RWPE1 (cell line): Measurements from ENCODE around the gene OR2T34.

Experiments used
- CTCF ChIA-PET: fragments of 350-600 bp; sonication (Branson Sonifier 250); formaldehyde crosslinking; extraction: SDS; loops from one replicate; lab custom pipeline; 2021; lab: Yijun Ruan, JAX
- POLR2A ChIA-PET: fragments of 400-600 bp; formaldehyde crosslinking; extraction: SDS; loops from one replicate; lab custom pipeline; 2020; ENCODE audit warnings: antibody characterized with exemption; ENCODE audit not compliant: low non-redundant PET; lab: Yijun Ruan, JAX
- DNase-seq: peaks from one replicate; pipeline ENCODE4 v3.0.0; 2012; ENCODE audit warnings: low spot score
- H3K27ac ChIP-seq: fragments of 450-650 bp; 2 replicates; pipeline ENCODE4 v1.5.1; 2017
- CTCF ChIP-seq: fragments of 450-650 bp; conservative IDR thresholded peaks from 2 replicates; pipeline ENCODE4 v1.5.1; 2017; ENCODE audit warnings: low read depth, mild to moderate bottlenecking

OR2T34 gene

GRCh38 chr1:248610301-248610700 is 35.7 kb upstream of the OR2T34 start:
- no peak for DNase-seq
- CTCF ChIA-PET = interaction anchor here (1.9 kb wide), 1 partner anchor 12 kb away, joined by 4 read pairs; no protein-coding TSS in a partner anchor
- TF ChIP-seq CTCF = no peak
- no peak overlapping the region for H3K27ac ChIP-seq
- POLR2A ChIA-PET = no interaction called here

- H3K27ac ChIP-seq = no peak overlapping the region
- no peak for TF ChIP-seq CTCF
- ChIA-PET CTCF (interaction anchor here (0.6 kb wide), 1 partner anchor 9 kb away, joined by 3 read pairs; no protein-coding TSS in a partner anchor), POLR2A (no interaction called here)
- DNase-seq = no peak
These were observed 24.8 kb upstream of the OR2T34 start for GRCh38 chr1:248599396-248599795.

GRCh38 chr1:248597589-248597988 is 23.0 kb upstream of the OR2T34 start, which contains the start of gene OR2T10:
TSS of gene OR2T10 (minus strand) at chr1:248597700. CDS start at chr1:248593768, 3,932 bp downstream.
- ChIA-PET CTCF (no interaction called here), POLR2A (no interaction called here)
- TF ChIP-seq CTCF = no peak
- DNase-seq = no peak
- no peak within 1 kb of the TSS for H3K27ac ChIP-seq

GRCh38 chr1:248596615-248597014 is 22.1 kb upstream of the OR2T34 start:
- POLR2A ChIA-PET = no interaction called here
- no peak overlapping the region for H3K27ac ChIP-seq
- no peak for DNase-seq
- CTCF ChIA-PET = no interaction called here
- TF ChIP-seq CTCF = no peak

GRCh38 chr1:248593226-248593625 is 18.7 kb upstream of the OR2T34 start:
- no peak for DNase-seq
- ChIA-PET CTCF (no interaction called here), POLR2A (no interaction called here)
- no peak overlapping the region for H3K27ac ChIP-seq
- TF ChIP-seq CTCF = no peak

- no peak overlapping the region for H3K27ac ChIP-seq
- TF ChIP-seq CTCF = no peak
- ChIA-PET POLR2A (no interaction called here), CTCF (no interaction called here)
- DNase-seq = no peak
These were observed 18.1 kb upstream of the OR2T34 start for GRCh38 chr1:248592655-248593054.

- POLR2A ChIA-PET = no interaction called here
- TF ChIP-seq CTCF = no peak
- CTCF ChIA-PET = interaction anchor here (0.7 kb wide), 1 partner anchor 10 kb away, joined by 3 read pairs; no protein-coding TSS in a partner anchor
- no peak for DNase-seq
- no peak overlapping the region for H3K27ac ChIP-seq
These were observed 15.5 kb upstream of the OR2T34 start for GRCh38 chr1:248590055-248590454.
